ENCODE data around the gene TRMT5. TPM values are rescaled to one million over a fixed set of nuclear protein-coding genes. Genes with fewer than 3 reads are reported as not detected.
A peak's percentile ranks its signal among the peaks of the same experiment; 100 is the strongest.

Gene TRMT5
- total RNA-seq, 1 donor from 2014 or later: 15.5 TPM

GRCh38 chr14:60977847-60978246 lies 3.0 kb downstream of the TRMT5 start:
- no peak overlapping the region for H3K4me3 Mint-ChIP-seq (ENCODE audit: low read depth)

GRCh38 chr14:60975551-60975950 lies 5.3 kb downstream of the TRMT5 start:
- Mint-ChIP-seq H3K9me3 (no peaks in the 10 kb centered on the region), H3K36me3 (ENCODE audit: low read depth) (peaks cover 45% of the 10 kb centered on the region), H3K27me3 (ENCODE audit: low read depth) (no peaks in the 10 kb centered on the region), H3K4me1 (ENCODE audit: low read depth) (peaks cover 25% of the 10 kb centered on the region), H3K4me3 (ENCODE audit: low read depth) (no peak overlapping the region), H3K27ac (no peak overlapping the region)
- DNase-seq (ENCODE audit: low spot score): no peak
- intact Hi-C loops (cut with micrococcal nuclease): no loop called here

More at GRCh38 chr14:60977847-60978246, 3.0 kb downstream of the TRMT5 start:
- H3K27me3 Mint-ChIP-seq (ENCODE audit: low read depth): no peaks in the 10 kb centered on the region
- H3K4me1 Mint-ChIP-seq (ENCODE audit: low read depth): peaks cover 26% of the 10 kb centered on the region
- no peak for DNase-seq (ENCODE audit: low spot score)
- peaks cover 35% of the 10 kb centered on the region for H3K36me3 Mint-ChIP-seq (ENCODE audit: low read depth)
- intact Hi-C loops (cut with micrococcal nuclease): no loop called here
- no peak overlapping the region for H3K27ac Mint-ChIP-seq
- H3K9me3 Mint-ChIP-seq: no peaks in the 10 kb centered on the region

GRCh38 chr14:60974090-60974651 lies 6.7 kb downstream of the TRMT5 start:
- peaks cover 43% of the 10 kb centered on the region for H3K36me3 Mint-ChIP-seq (ENCODE audit: low read depth)
- H3K27me3 Mint-ChIP-seq (ENCODE audit: low read depth): no peaks in the 10 kb centered on the region
- H3K4me3 Mint-ChIP-seq (ENCODE audit: low read depth): no peak overlapping the region
- no peaks in the 10 kb centered on the region for H3K9me3 Mint-ChIP-seq
- no peak overlapping the region for H3K27ac Mint-ChIP-seq
- peaks cover 13% of the 10 kb centered on the region for H3K4me1 Mint-ChIP-seq (ENCODE audit: low read depth)
- intact Hi-C loops (cut with micrococcal nuclease): no loop called here
- DNase-seq (ENCODE audit: low spot score): no peak

GRCh38 chr14:60973070-60973469 lies 7.8 kb downstream of the TRMT5 start:
- DNase-seq (ENCODE audit: low spot score): no peak
- H3K27ac Mint-ChIP-seq: no peak overlapping the region
- H3K4me1 Mint-ChIP-seq (ENCODE audit: low read depth): peaks cover 8% of the 10 kb centered on the region
- H3K36me3 Mint-ChIP-seq (ENCODE audit: low read depth): peaks cover 38% of the 10 kb centered on the region
- intact Hi-C loops (cut with micrococcal nuclease): no loop called here
- H3K9me3 Mint-ChIP-seq: no peaks in the 10 kb centered on the region
- no peaks in the 10 kb centered on the region for H3K27me3 Mint-ChIP-seq (ENCODE audit: low read depth)
- no peak overlapping the region for H3K4me3 Mint-ChIP-seq (ENCODE audit: low read depth)

GRCh38 chr14:60972295-60972694 lies 8.6 kb downstream of the TRMT5 start:
- Mint-ChIP-seq H3K4me3 (ENCODE audit: low read depth) (no peak overlapping the region), H3K4me1 (ENCODE audit: low read depth) (peaks cover 5% of the 10 kb centered on the region), H3K36me3 (ENCODE audit: low read depth) (peaks cover 32% of the 10 kb centered on the region), H3K27ac (no peak overlapping the region), H3K27me3 (ENCODE audit: low read depth) (no peaks in the 10 kb centered on the region), H3K9me3 (no peaks in the 10 kb centered on the region)
- no peak for DNase-seq (ENCODE audit: low spot score)
- intact Hi-C loops (cut with micrococcal nuclease): no loop called here

GRCh38 chr14:60971271-60971670 lies 9.6 kb downstream of the TRMT5 start:
- Mint-ChIP-seq H3K27me3 (ENCODE audit: low read depth) (no peaks in the 10 kb centered on the region), H3K27ac (no peak overlapping the region), H3K4me1 (ENCODE audit: low read depth) (peaks cover 4% of the 10 kb centered on the region), H3K9me3 (no peaks in the 10 kb centered on the region), H3K36me3 (ENCODE audit: low read depth) (peaks cover 27% of the 10 kb centered on the region), H3K4me3 (ENCODE audit: low read depth) (no peak overlapping the region)
- intact Hi-C loops (cut with micrococcal nuclease): no loop called here
- no peak for DNase-seq (ENCODE audit: low spot score)

- H3K36me3 Mint-ChIP-seq (ENCODE audit: low read depth): peaks cover 29% of the 10 kb centered on the region
- H3K9me3 Mint-ChIP-seq: no peaks in the 10 kb centered on the region
- intact Hi-C loops (cut with micrococcal nuclease): no loop called here
- DNase-seq (ENCODE audit: low spot score): no peak
- no peak overlapping the region for H3K4me3 Mint-ChIP-seq (ENCODE audit: low read depth)
- no peaks in the 10 kb centered on the region for H3K27me3 Mint-ChIP-seq (ENCODE audit: low read depth)
- no peak overlapping the region for H3K27ac Mint-ChIP-seq
- H3K4me1 Mint-ChIP-seq (ENCODE audit: low read depth): peaks cover 8% of the 10 kb centered on the region
These were observed 10.7 kb downstream of the TRMT5 start for GRCh38 chr14:60970146-60970545.

- DNase-seq (ENCODE audit: low spot score): no peak
- no peak overlapping the region for H3K27ac Mint-ChIP-seq
- intact Hi-C loops (cut with micrococcal nuclease): loop anchor here (5.0 kb wide), 1 partner anchor 111 kb away; no protein-coding TSS in a partner anchor
- H3K36me3 Mint-ChIP-seq (ENCODE audit: low read depth): peaks cover 31% of the 10 kb centered on the region
- H3K4me1 Mint-ChIP-seq (ENCODE audit: low read depth): peaks cover 11% of the 10 kb centered on the region
- H3K4me3 Mint-ChIP-seq (ENCODE audit: low read depth): no peak overlapping the region
- no peaks in the 10 kb centered on the region for H3K27me3 Mint-ChIP-seq (ENCODE audit: low read depth)
- H3K9me3 Mint-ChIP-seq: no peaks in the 10 kb centered on the region
These were observed 12.2 kb downstream of the TRMT5 start for GRCh38 chr14:60968671-60969070.

- Mint-ChIP-seq H3K9me3 (peaks cover 5% of the 10 kb centered on the region), H3K4me3 (ENCODE audit: low read depth) (no peak overlapping the region), H3K27me3 (ENCODE audit: low read depth) (no peaks in the 10 kb centered on the region), H3K36me3 (ENCODE audit: low read depth) (peaks cover 34% of the 10 kb centered on the region), H3K27ac (no peak overlapping the region), H3K4me1 (ENCODE audit: low read depth) (peaks cover 11% of the 10 kb centered on the region)
- intact Hi-C loops (cut with micrococcal nuclease): loop anchor here (5.0 kb wide), 1 partner anchor 111 kb away; no protein-coding TSS in a partner anchor
- DNase-seq (ENCODE audit: low spot score): no peak
These were observed 12.8 kb downstream of the TRMT5 start for GRCh38 chr14:60968099-60968498.

GRCh38 chr14:60965402-60965801 lies 15.5 kb downstream of the TRMT5 start:
- H3K9me3 Mint-ChIP-seq: peaks cover 18% of the 10 kb centered on the region
- no peak for DNase-seq (ENCODE audit: low spot score)
- intact Hi-C loops (cut with micrococcal nuclease): loop anchor here (2.0 to 5.0 kb wide), 2 partner anchors 19 to 108 kb away; no protein-coding TSS in a partner anchor
- no peaks in the 10 kb centered on the region for H3K27me3 Mint-ChIP-seq (ENCODE audit: low read depth)
- H3K36me3 Mint-ChIP-seq (ENCODE audit: low read depth): peaks cover 29% of the 10 kb centered on the region
- peaks cover 11% of the 10 kb centered on the region for H3K4me1 Mint-ChIP-seq (ENCODE audit: low read depth)
- H3K27ac Mint-ChIP-seq: peak overlapping the region; percentile 55
- H3K4me3 Mint-ChIP-seq (ENCODE audit: low read depth): no peak overlapping the region

GRCh38 chr14:60964904-60965303 lies 16.0 kb downstream of the TRMT5 start:
- intact Hi-C loops (cut with micrococcal nuclease): loop anchor here (2.0 to 5.0 kb wide), 2 partner anchors 18 to 108 kb away; no protein-coding TSS in a partner anchor
- Mint-ChIP-seq H3K9me3 (peaks cover 23% of the 10 kb centered on the region), H3K36me3 (ENCODE audit: low read depth) (peaks cover 34% of the 10 kb centered on the region), H3K27me3 (ENCODE audit: low read depth) (no peaks in the 10 kb centered on the region), H3K4me1 (ENCODE audit: low read depth) (peaks cover 11% of the 10 kb centered on the region), H3K27ac (no peak overlapping the region), H3K4me3 (ENCODE audit: low read depth) (no peak overlapping the region)
- no peak for DNase-seq (ENCODE audit: low spot score)

- no peaks in the 10 kb centered on the region for H3K27me3 Mint-ChIP-seq (ENCODE audit: low read depth)
- no peak for DNase-seq (ENCODE audit: low spot score)
- H3K4me1 Mint-ChIP-seq (ENCODE audit: low read depth): peaks cover 11% of the 10 kb centered on the region
- peaks cover 45% of the 10 kb centered on the region for H3K36me3 Mint-ChIP-seq (ENCODE audit: low read depth)
- intact Hi-C loops (cut with micrococcal nuclease): loop anchor here (2.0 kb wide), 1 partner anchor 17 kb away; no protein-coding TSS in a partner anchor
- H3K27ac Mint-ChIP-seq: no peak overlapping the region
- peaks cover 33% of the 10 kb centered on the region for H3K9me3 Mint-ChIP-seq
- H3K4me3 Mint-ChIP-seq (ENCODE audit: low read depth): no peak overlapping the region
These were observed 17.1 kb downstream of the TRMT5 start for GRCh38 chr14:60963761-60964160.

GRCh38 chr14:60958146-60958545 lies 22.7 kb downstream of the TRMT5 start:
- peaks cover 59% of the 10 kb centered on the region for H3K9me3 Mint-ChIP-seq
- intact Hi-C loops (cut with micrococcal nuclease): no loop called here
- H3K27me3 Mint-ChIP-seq (ENCODE audit: low read depth): no peaks in the 10 kb centered on the region
- no peak overlapping the region for H3K27ac Mint-ChIP-seq
- DNase-seq (ENCODE audit: low spot score): no peak
- H3K4me1 Mint-ChIP-seq (ENCODE audit: low read depth): peaks cover 6% of the 10 kb centered on the region
- H3K4me3 Mint-ChIP-seq (ENCODE audit: low read depth): no peak overlapping the region
- H3K36me3 Mint-ChIP-seq (ENCODE audit: low read depth): peaks cover 61% of the 10 kb centered on the region

All from activated T-helper 2 cell treated with anti-CD3 and anti-CD28 coated beads, Interferon-gamma antibody, Interleukin-2, Interleukin-4, amounts not matched to agents 10 μg/mL and 5 μg/mL and 100 μg/mL, durations not matched to agents 14 hours and 24 hours and 36 hours (primary cell).